ENCODE measurements around the gene UROD.

UROD gene

GRCh38 chr1:45008076-45008475 is 4.0 kb upstream of the UROD start:
- in situ Hi-C loops (cut with MboI; ENCODE audit: low sequenced_read_pairs), result no loop called here

- in situ Hi-C loops (cut with MboI; ENCODE audit: low sequenced_read_pairs), result no loop called here
Measured at GRCh38 chr1:45008516-45008915, 3.5 kb upstream of the UROD start.

- in situ Hi-C loops (cut with MboI; ENCODE audit: low sequenced_read_pairs), result no loop called here
Measured at GRCh38 chr1:45009296-45009865, 2.7 kb upstream of the UROD start.

DNA sequence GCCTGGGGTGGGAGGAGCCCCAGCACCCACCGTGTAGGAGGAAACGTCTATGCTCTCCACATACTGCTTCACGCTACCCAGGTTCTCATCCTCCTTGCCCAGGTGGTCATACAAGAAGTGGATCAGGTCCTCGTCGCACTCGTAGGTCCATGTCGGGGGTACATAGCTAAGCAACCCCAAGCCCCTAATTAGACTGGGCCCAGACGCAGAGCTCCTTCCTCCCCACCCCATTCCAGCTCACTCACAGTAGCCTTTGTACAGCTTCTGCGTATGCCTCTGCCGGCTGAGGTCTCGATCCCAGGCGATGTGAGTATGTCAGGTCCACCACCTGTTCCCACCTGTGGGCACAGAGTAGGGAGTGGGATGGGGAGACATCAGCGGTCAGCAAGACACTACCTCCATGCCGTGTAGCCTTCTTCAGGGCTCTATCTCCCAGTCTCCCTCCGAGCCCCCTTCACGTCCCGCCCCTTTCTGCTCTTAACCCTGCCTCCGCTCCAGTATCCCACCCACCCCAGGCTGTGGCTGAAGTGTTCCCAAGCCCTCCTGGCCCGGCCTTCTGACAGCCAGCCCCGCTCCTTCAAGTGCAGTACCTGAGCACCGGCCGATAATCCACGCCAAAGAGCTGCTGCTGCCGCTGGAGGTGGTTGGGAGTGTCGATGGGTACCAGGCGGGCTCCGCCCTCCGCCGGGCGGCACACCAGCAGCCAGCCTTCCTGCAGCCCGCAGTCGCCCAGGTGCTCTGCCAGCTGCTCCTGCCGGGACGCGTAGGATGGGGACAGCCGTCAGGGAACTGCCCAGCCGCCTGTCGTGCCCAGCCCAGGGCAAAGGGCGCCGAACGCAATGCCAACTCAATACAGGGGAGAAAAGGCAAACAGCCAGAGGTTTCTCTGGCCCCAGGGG is 1.8 kb upstream of the UROD start:
- in situ Hi-C loops (cut with MboI; ENCODE audit: low sequenced_read_pairs), result no loop called here

GRCh38 chr1:45010855-45011811 is 921 bp upstream of the UROD start, which contains the start of gene HECTD3:
Gene HECTD3, minus strand, starts transcription at chr1:45011324. Its CDS starts 67 bp downstream, at chr1:45011257.
- in situ Hi-C loops (cut with MboI; ENCODE audit: low sequenced_read_pairs), result no loop called here

GRCh38 chr1:45012639-45013278 is 705 bp downstream of the UROD start:
- in situ Hi-C loops (cut with MboI; ENCODE audit: low sequenced_read_pairs), result no loop called here

DNA sequence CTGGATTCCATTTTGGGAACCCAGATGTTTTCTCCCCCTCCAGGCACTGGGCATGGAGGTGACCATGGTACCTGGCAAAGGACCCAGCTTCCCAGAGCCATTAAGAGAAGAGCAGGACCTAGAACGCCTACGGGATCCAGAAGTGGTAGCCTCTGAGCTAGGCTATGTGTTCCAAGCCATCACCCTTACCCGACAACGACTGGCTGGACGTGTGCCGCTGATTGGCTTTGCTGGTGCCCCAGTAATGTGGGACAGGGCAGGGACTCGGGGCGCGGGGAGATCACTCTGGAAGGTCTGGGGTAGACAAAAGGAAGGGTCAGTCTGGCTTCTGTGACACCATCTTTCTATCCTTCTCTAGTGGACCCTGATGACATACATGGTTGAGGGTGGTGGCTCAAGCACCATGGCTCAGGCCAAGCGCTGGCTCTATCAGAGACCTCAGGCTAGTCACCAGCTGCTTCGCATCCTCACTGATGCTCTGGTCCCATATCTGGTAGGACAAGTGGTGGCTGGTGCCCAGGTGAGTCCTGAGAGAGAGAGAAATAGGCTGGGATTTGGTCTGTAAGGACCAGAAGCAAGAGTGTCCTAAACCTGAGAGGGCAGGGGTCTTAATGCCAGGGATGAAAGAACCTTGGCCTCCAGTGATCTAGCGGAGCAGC is 1.6 kb downstream of the UROD start:
- in situ Hi-C loops (cut with MboI; ENCODE audit: low sequenced_read_pairs), result no loop called here

GRCh38 chr1:45014321-45015028 is 2.4 kb downstream of the UROD start:
- in situ Hi-C loops (cut with MboI; ENCODE audit: low sequenced_read_pairs), result no loop called here

DNA sequence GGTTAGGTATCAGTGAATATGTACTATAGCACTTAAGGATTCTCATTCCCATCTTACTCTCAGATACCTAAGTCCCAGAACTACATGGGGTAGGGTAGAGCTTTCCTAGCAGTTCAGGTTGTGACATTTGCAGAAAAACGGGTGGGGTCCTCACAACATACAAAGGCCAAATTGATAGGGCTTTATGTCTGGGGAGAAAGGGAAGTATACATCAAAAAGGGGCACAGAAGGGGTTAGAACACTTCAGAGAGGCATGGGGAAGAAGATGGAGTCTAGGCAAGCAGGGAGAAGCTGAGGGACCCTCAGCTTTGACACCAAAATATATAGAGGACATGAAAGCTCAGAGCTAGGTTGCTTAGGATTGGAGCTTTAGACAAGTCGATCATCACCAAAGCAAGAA is 3.6 kb downstream of the UROD start:
- in situ Hi-C loops (cut with MboI; ENCODE audit: low sequenced_read_pairs), result no loop called here

GRCh38 chr1:45016090-45016697 is 4.1 kb downstream of the UROD start:
- in situ Hi-C loops (cut with MboI; ENCODE audit: low sequenced_read_pairs), result no loop called here

GRCh38 chr1:45016767-45017166 is 4.7 kb downstream of the UROD start:
- in situ Hi-C loops (cut with MboI; ENCODE audit: low sequenced_read_pairs), result no loop called here

- in situ Hi-C loops (cut with MboI; ENCODE audit: low sequenced_read_pairs), result no loop called here
Measured at GRCh38 chr1:45018599-45019230, 6.7 kb downstream of the UROD start.

- in situ Hi-C loops (cut with MboI; ENCODE audit: low sequenced_read_pairs), result no loop called here
Measured at GRCh38 chr1:45023663-45024062, 11.6 kb downstream of the UROD start.

DNA sequence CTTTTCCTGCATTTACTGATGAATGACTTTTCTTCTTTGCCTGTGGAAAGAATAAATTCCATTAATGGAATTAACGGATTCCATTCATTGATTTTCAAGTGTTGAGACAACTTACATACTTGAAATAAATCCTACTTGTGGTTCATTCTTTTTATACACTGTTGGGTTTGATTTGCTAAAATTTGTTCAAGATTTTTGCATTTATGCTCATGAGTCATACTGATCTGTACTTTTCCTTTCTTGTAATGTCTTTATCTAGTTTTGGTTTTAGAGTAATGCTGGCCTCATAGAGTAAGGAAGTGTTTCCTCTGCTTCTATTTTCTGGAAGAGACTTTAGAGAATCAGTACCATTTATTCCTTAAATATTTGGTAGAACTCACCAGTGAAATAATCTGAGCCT is 14.4 kb downstream of the UROD start:
- in situ Hi-C loops (cut with MboI; ENCODE audit: low sequenced_read_pairs), result no loop called here

DNA sequence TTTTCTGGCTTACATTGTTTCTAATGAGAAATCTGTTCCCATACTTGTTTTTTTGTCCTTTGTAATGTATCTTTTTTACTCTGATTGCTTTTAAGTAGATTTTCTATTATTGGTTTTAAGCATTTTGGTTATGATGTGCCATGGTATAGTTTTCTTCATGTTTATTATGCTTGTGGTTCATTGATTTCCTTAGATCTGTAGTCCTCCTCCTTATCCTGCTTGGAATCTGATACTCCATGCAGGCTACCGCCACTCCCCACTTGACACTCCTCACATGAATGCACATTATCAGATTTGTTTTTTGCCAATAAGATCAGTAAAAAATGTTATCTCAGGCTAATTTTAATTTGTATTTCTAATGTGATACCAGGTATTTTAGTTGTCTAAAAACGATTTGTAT is 20.8 kb downstream of the UROD start:
- in situ Hi-C loops (cut with MboI; ENCODE audit: low sequenced_read_pairs), result no loop called here

- in situ Hi-C loops (cut with MboI; ENCODE audit: low sequenced_read_pairs), result no loop called here
Measured at GRCh38 chr1:45033356-45033755, 21.3 kb downstream of the UROD start.

DNA sequence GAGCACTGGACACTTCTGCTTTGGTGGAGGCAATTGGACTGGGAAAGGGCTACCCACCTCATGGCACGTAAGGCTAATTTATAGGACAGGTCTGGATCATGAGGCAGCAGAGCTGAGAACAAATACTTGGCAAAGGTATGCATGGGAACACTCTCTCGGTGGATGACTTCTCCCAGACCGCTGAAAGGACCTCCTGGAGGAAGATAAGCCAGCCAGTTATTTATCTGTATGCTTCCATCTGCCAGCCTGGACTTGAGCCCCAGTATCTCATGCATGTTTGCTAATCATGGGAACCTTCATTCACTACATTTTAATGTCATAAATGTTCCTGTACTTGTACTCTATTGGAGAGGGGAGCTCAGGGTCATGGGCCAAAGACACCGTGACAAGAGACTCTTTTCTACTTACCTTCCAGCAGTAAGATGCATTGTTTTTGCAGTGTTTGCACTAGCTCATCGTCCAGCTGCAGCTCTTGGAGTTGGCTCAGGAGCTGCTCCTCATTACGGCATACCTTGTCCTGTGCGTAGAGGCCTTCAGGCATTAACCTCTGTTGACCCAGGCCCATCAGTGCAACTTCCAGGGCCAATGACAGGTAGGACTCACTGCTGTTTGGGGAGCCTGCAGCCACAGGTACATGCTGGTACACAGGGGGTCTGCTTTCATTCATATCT is 23.7 kb downstream of the UROD start:
- in situ Hi-C loops (cut with MboI; ENCODE audit: low sequenced_read_pairs), result no loop called here

DNA sequence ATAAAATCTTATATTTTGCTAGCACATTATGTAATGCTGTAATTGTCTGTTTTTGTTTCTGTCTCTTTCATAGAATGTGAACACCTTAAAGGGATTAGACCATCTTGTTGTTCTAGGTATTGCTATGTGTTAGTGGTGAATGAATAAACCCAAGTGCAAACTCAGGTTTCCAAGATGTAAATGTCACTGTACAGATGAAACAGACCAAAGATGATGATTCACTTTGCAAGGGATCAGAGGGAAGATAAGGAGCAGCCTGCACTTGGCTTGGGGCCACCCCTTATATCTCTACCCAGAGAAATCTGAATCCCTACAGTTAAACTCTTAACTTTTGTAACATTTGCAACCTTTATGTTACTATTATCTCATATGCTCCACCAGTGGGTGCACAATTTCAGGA is 25.4 kb downstream of the UROD start:
- in situ Hi-C loops (cut with MboI; ENCODE audit: low sequenced_read_pairs), result no loop called here
